HUES6 (cell line): ENCODE results near the gene TEX9.
"Not testable (repeated sequence)": the region's sequence is repeated elsewhere in the genome, so short reads cannot be mapped to it uniquely, and the experiment has no call there.

Experiments used
- H3K27ac ChIP-seq: 2 replicates; pipeline ENCODE4 v1.7.0; 2013; ENCODE audit warnings: low read depth, mild to moderate bottlenecking, low read length, inconsistent platforms
- H3K27me3 ChIP-seq: 2 replicates; pipeline ENCODE4 v1.6.1; 2013; ENCODE audit warnings: low read length; ENCODE audit not compliant: control insufficient read depth, insufficient read depth
- H3K36me3 ChIP-seq: 2 replicates; pipeline ENCODE4 v1.6.1; 2013; ENCODE audit warnings: low read length; ENCODE audit not compliant: control insufficient read depth, insufficient read depth
- H3K4me1 ChIP-seq: 2 replicates; pipeline ENCODE4 v1.6.1; 2013; ENCODE audit warnings: low read length; ENCODE audit not compliant: control insufficient read depth, insufficient read depth
- H3K4me3 ChIP-seq: 2 replicates; pipeline ENCODE4 v1.5.1; 2013; ENCODE audit warnings: low read depth, low read length
- H3K9ac ChIP-seq: one replicate; pipeline ENCODE4 v1.6.1; 2013; ENCODE audit warnings: mild to moderate bottlenecking, low read length
- H3K9me3 ChIP-seq: 2 replicates; pipeline ENCODE4 v1.6.1; 2013; ENCODE audit warnings: low read depth, low read length; ENCODE audit not compliant: control insufficient read depth, insufficient read depth

The TEX9 gene

GRCh38 chr15:56366211-56366610 is 985 bp downstream of the TEX9 start:
- Histone ChIP-seq H3K4me1 (0 out of 2 replicates have a peak, but pooled peaks cover 5% of the 10 kb centered on the region), H3K36me3 (no peaks in the 10 kb centered on the region), H3K27ac (no peak overlapping the region), H3K9ac (peak overlapping the region; percentile 92), H3K9me3 (peaks cover 12% of the 10 kb centered on the region), H3K4me3 (peak overlapping the region; percentile 90), H3K27me3 (no peaks in the 10 kb centered on the region)

DNA sequence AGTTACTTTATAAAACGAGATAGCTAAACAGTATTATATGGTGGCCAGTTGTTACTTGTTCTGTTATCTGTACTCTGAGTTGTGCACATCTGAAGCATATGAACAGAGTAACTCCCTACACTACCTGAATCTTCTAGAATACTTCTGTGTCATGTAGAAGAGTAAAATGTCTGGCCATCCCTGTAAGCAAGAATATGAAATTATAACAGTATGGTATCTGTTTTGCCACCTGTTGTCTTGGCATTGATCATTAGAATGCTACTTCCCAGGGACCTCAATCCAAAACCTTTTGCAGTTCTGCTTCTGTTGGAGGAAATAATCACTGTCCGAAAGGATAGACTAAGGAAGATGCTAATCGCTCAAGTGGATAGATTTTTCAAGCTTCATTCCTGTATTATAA is 1.9 kb downstream of the TEX9 start:
- Histone ChIP-seq H3K36me3 (no peaks in the 10 kb centered on the region), H3K4me3 (0 out of 2 replicates have a peak overlapping the region, but pooled peaks have one; percentile 90), H3K27ac (no peak overlapping the region), H3K4me1 (0 out of 2 replicates have a peak, but pooled peaks cover 5% of the 10 kb centered on the region), H3K9me3 (0 out of 2 replicates have a peak, but pooled peaks cover 5% of the 10 kb centered on the region), H3K9ac (no peak overlapping the region), H3K27me3 (no peaks in the 10 kb centered on the region)

- H3K9ac ChIP-seq, result no peak overlapping the region
- H3K27ac ChIP-seq, result no peak overlapping the region
- H3K9me3 ChIP-seq, result no peaks in the 10 kb centered on the region
- H3K4me3 ChIP-seq, result no peak overlapping the region
- H3K27me3 ChIP-seq, result no peaks in the 10 kb centered on the region
- H3K36me3 ChIP-seq, result no peaks in the 10 kb centered on the region
- 0 out of 2 replicates have a peak, but pooled peaks cover 5% of the 10 kb centered on the region for H3K4me1 ChIP-seq
Observed at GRCh38 chr15:56369234-56369633, 4.0 kb downstream of the TEX9 start.

DNA sequence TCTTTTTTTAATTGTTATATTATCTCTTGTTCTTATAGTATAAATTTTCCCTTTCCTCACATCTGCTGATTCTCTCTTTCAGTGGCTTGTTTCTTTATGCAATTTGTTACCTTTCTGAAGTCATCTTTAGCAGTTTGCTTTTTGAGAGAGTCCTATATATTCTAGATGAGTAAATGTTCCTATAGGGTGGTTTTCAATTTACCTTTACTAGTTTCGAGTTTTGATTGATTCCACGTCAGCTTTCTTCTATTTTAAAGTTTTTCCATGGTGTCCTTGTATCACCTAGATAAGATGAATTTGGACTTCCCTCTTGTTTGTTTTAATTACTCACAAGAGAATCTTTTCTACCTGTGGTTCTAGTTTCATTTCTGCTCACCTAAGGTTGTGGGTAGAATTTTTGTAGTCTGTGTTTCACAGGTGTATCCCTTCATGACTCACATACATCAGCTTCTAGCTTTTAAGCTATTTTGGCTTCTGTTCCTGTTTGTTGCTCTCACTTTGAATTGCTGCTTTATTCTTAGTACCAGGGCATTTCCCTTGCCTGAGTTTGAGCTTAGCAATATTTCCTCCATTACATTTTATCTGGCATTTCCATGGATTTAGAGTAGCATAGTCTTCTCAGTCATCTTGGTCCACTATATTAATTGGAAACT is 6.4 kb downstream of the TEX9 start:
- H3K4me1 ChIP-seq, result no peaks in the 10 kb centered on the region
- H3K27me3 ChIP-seq, result no peaks in the 10 kb centered on the region
- H3K27ac ChIP-seq, result no peak overlapping the region

GRCh38 chr15:56374693-56375092 is 9.5 kb downstream of the TEX9 start:
- H3K4me1 ChIP-seq, H3K9ac ChIP-seq, H3K27me3 ChIP-seq, H3K27ac ChIP-seq, H3K36me3 ChIP-seq, H3K4me3 ChIP-seq, H3K9me3 ChIP-seq: not testable (repeated sequence)

More for the DNA sequence above, 6.4 kb downstream of the TEX9 start:
- Histone ChIP-seq H3K9ac (no peak overlapping the region), H3K36me3 (no peaks in the 10 kb centered on the region), H3K9me3 (no peaks in the 10 kb centered on the region), H3K4me3 (no peak overlapping the region)

DNA sequence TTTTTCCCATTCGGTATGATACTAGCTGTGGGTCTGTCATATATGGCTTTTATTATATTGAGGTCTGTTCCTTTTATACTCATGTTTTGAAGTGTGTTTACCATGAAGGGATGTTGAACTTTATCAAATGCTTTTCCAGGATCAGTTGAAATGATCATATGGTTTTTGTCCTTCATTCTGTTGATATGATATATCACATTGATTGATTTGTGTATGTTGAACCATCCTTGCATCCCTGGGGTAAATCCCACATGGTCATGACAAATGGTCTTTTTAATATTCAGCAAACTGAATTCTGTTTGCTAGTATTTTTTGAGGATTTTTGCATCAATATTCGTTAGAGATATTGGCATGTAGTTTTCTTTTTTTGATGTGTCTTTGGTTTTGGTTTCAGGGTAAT is 12.6 kb downstream of the TEX9 start:
- not testable (repeated sequence) for H3K9me3 ChIP-seq, H3K4me3 ChIP-seq, H3K9ac ChIP-seq, H3K27me3 ChIP-seq, H3K36me3 ChIP-seq, H3K4me1 ChIP-seq, H3K27ac ChIP-seq

- no peak overlapping the region for H3K27ac ChIP-seq
- H3K4me1 ChIP-seq, result no peaks in the 10 kb centered on the region
- H3K9me3 ChIP-seq, result no peaks in the 10 kb centered on the region; the same call in 1 of the 2 replicates
- no peak overlapping the region for H3K4me3 ChIP-seq
- no peaks in the 10 kb centered on the region for H3K36me3 ChIP-seq
- H3K9ac ChIP-seq, result no peak overlapping the region
- no peaks in the 10 kb centered on the region for H3K27me3 ChIP-seq
Observed at GRCh38 chr15:56383010-56383409, 17.8 kb downstream of the TEX9 start.

GRCh38 chr15:56385908-56386307 is 20.7 kb downstream of the TEX9 start:
- Histone ChIP-seq H3K27ac (no peak overlapping the region), H3K9me3 (no peaks in the 10 kb centered on the region; the same call in 1 of the 2 replicates), H3K4me3 (no peak overlapping the region), H3K4me1 (no peaks in the 10 kb centered on the region), H3K27me3 (no peaks in the 10 kb centered on the region), H3K36me3 (no peaks in the 10 kb centered on the region), H3K9ac (no peak overlapping the region)

DNA sequence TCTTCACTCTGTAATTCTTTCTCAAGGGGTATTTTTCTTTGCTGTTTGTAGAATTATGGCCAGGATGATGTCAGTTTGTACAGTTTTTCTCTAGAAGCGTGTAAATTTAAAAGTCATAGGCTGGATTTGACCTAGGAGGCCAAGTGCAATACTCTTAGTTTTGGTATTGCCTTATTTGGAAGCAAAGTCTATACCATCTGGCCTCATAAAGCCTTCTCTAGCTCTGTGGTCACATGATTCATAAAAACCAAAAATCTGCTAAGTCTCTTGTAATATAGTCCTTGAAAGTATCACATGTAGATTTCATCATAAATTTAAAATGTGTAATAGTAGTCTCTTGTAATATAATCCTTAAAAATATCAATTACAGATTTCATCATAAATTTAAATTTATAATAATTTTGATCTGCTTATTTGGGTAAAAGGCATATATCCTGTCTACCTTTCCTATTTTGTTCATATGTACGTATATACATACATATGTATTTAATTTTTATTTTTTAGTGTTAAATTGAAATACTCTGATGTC is 25.6 kb downstream of the TEX9 start:
- no peaks in the 10 kb centered on the region for H3K27me3 ChIP-seq
- H3K27ac ChIP-seq, result no peak overlapping the region
- no peaks in the 10 kb centered on the region for H3K36me3 ChIP-seq
- H3K9ac ChIP-seq, result no peak overlapping the region
- no peak overlapping the region for H3K4me3 ChIP-seq
- H3K9me3 ChIP-seq, result no peaks in the 10 kb centered on the region; the same call in 1 of the 2 replicates
- no peaks in the 10 kb centered on the region for H3K4me1 ChIP-seq

GRCh38 chr15:56393277-56393676 is 28.1 kb downstream of the TEX9 start:
- Histone ChIP-seq H3K4me3 (no peak overlapping the region), H3K9ac (no peak overlapping the region), H3K27me3 (no peaks in the 10 kb centered on the region), H3K4me1 (no peaks in the 10 kb centered on the region), H3K27ac (no peak overlapping the region), H3K36me3 (no peaks in the 10 kb centered on the region), H3K9me3 (peaks cover 7% of the 10 kb centered on the region; the same call in 1 of the 2 replicates)

- no peak overlapping the region for H3K9ac ChIP-seq
Observed at GRCh38 chr15:56394909-56395308, 29.7 kb downstream of the TEX9 start.

More at GRCh38 chr15:56394909-56395308, 29.7 kb downstream of the TEX9 start:
- Histone ChIP-seq H3K4me3 (no peak overlapping the region), H3K27me3 (no peaks in the 10 kb centered on the region), H3K4me1 (no peaks in the 10 kb centered on the region), H3K27ac (no peak overlapping the region), H3K36me3 (no peaks in the 10 kb centered on the region), H3K9me3 (peaks cover 16% of the 10 kb centered on the region)
